Psoas muscle (tissue), 8 donors: ENCODE data around the gene HSF5. TPM values are rescaled to one million over a fixed set of nuclear protein-coding genes. Genes with fewer than 3 reads are reported as not detected.

Experiments used
- ATAC-seq, 4 donors: fragments of 200-7000 bp; cut with Tn5 transposase; one replicate each; pipeline ENCODE4 v1.9.1; 2020; ENCODE audit warnings: moderate library complexity in 3 of 4, mild to moderate bottlenecking in 2 of 4
- DNase-seq, 2 donors: peaks; one replicate each; pipeline ENCODE4 v3.0.0-alpha.2; 2020
- H3K27ac ChIP-seq: fragments of 200-600 bp; one replicate; pipeline ENCODE4 v1.8.0; 2022
- H3K27me3 ChIP-seq, 3 donors: fragments of 200-600 bp in 1 of 3; one replicate each; pipeline versions ENCODE4 v1.6.1 to v1.8.0; 2013 to 2022; ENCODE audit warnings: low read length in 2 of 3, mild to moderate bottlenecking in 2 of 3, moderate library complexity in 1 of 3; ENCODE audit not compliant: insufficient read depth in 3 of 3
- H3K36me3 ChIP-seq, 2 donors: fragments of 200-600 bp in 1 of 2; one replicate each; pipeline versions ENCODE4 v1.6.1 to v1.8.0; 2013 to 2022; ENCODE audit warnings: low read depth in 1 of 2, mild to moderate bottlenecking in 1 of 2, moderate library complexity in 1 of 2; ENCODE audit not compliant: insufficient read depth in 1 of 2
- H3K4me1 ChIP-seq: fragments of 200-600 bp; one replicate; pipeline ENCODE4 v1.8.0; 2022
- H3K4me3 ChIP-seq: fragments of 200-600 bp; one replicate; pipeline ENCODE4 v1.8.0; 2022; ENCODE audit warnings: mild to moderate bottlenecking
- H3K9me3 ChIP-seq: fragments of 200-600 bp; one replicate; pipeline ENCODE4 v1.8.0; 2022
- CTCF ChIP-seq: fragments of 200-600 bp; IDR thresholded peaks from one replicate; pipeline ENCODE4 v1.8.0; 2022; ENCODE audit warnings: antibody characterized with exemption
- WGBS, 3 donors: extraction: QIAGEN DNeasy Blood & Tissue Kit; methylation state at CpG; one replicate each; pipeline versions ENCODE4 v1.1.6 to v1.1.7; 2013; 5-methylcytosine and 5-hydroxymethylcytosine counted together
- intact Hi-C, 2 donors: fragments of 100-400 bp; cut with DNase I; formaldehyde crosslinking; loops; one replicate each; pipeline versions ENCODE4 v1.11.0 to v1.14.2; 2022
- polyA plus RNA-seq, 3 donors: library from polyadenylated mRNA; stranded (reverse); fragments of 200-250 nt; gene quantifications; one replicate each; pipeline ENCODE4 v1.2.3, GENCODE V29; 2013
- total RNA-seq, 4 donors: library from RNA; stranded (reverse); fragmentation: NEBNext Ultra II Directional in 2 of 4; extraction: Animal tissue kit (Norgen Biotek cat#: 25700) in 2 of 4; gene quantifications; one replicate each; pipeline versions ENCODE4 v1.2.1 to v1.2.4, GENCODE V29; 2021 to 2023
- donor health status: healthy with polysubstance abuse.
- donor health status: DM: no; HTN: no; CAD: no; lungs with moderate emphysema.
- donor health status: Bipolar disorder and iron deficiency.
- donor health status: healthy.
- donor health status: DM: yes; HTN: yes; CAD: no.
- donor health status: DM: no; HTN: no; CAD: no.
- donor health status: DM: no; HTN: no; CAD: no.
- donor health status: DM: yes; HTN: yes; CAD: no.

Gene HSF5
- total and polyA plus RNA-seq, 7 donors, result not detected

- H3K27me3 ChIP-seq, result no peaks in the 10 kb centered on the region
- ATAC-seq (no peak), DNase-seq (no peak)
- intact Hi-C loops, result no loop called here
- no peaks in the 10 kb centered on the region for H3K4me1 ChIP-seq
- no peaks in the 10 kb centered on the region for H3K36me3 ChIP-seq
- WGBS, 3 donors, result 83 to 87% (median 86%) methylated on average over 7 of the region's 7 CpGs
- H3K27ac ChIP-seq, result no peak overlapping the region
- no peak overlapping the region for H3K4me3 ChIP-seq
- TF ChIP-seq CTCF, result no peak
- no peaks in the 10 kb centered on the region for H3K9me3 ChIP-seq
Measured at GRCh38 chr17:58432806-58433573, 55.2 kb downstream of the HSF5 start.

- H3K27ac ChIP-seq, result no peak overlapping the region
- DNase-seq, result no peak
- 61 to 68% (median 67%) methylated on average over 3 of the region's 3 CpGs for WGBS, 3 donors
- H3K4me3 ChIP-seq, result no peak overlapping the region
- no peaks in the 10 kb centered on the region for H3K9me3 ChIP-seq
- no peaks in the 10 kb centered on the region for H3K36me3 ChIP-seq
- H3K4me1 ChIP-seq, result no peaks in the 10 kb centered on the region
- intact Hi-C loops, result no loop called here
- TF ChIP-seq CTCF, result no peak
- ATAC-seq, result no peak
- peaks cover 0 to under 1% (median 0%) of the 10 kb centered on the region in 3 donors for H3K27me3 ChIP-seq
Measured at GRCh38 chr17:58427807-58428206, 60.4 kb downstream of the HSF5 start.

- WGBS, 3 donors, result 38 to 57% (median 52%) methylated on average over 1 of the region's 1 CpG
- no peak for DNase-seq
- intact Hi-C loops, result no loop called here
- no peaks in the 10 kb centered on the region for H3K9me3 ChIP-seq
- no peak for TF ChIP-seq CTCF
- no peaks in the 10 kb centered on the region for H3K36me3 ChIP-seq
- ATAC-seq, result no peak
- H3K4me1 ChIP-seq, result no peaks in the 10 kb centered on the region
- peaks cover 0 to 3% (median 0%) of the 10 kb centered on the region in 3 donors for H3K27me3 ChIP-seq
- H3K4me3 ChIP-seq, result no peak overlapping the region
- no peak overlapping the region for H3K27ac ChIP-seq
Measured at GRCh38 chr17:58421711-58422110, 66.5 kb downstream of the HSF5 start.

GRCh38 chr17:58420827-58421226 lies 67.4 kb downstream of the HSF5 start:
- H3K4me3 ChIP-seq, result no peak overlapping the region
- 42 to 53% (median 47%) methylated on average over 2 of the region's 2 CpGs for WGBS, 3 donors
- no peak for ATAC-seq
- TF ChIP-seq CTCF, result no peak
- DNase-seq, result no peak
- no peaks in the 10 kb centered on the region for H3K4me1 ChIP-seq
- H3K9me3 ChIP-seq, result no peaks in the 10 kb centered on the region
- H3K27ac ChIP-seq, result no peak overlapping the region
- intact Hi-C loops, result no loop called here
- no peaks in the 10 kb centered on the region for H3K36me3 ChIP-seq
- peaks cover 0 to 3% (median 0%) of the 10 kb centered on the region in 3 donors for H3K27me3 ChIP-seq
